ENCODE data around the gene PRRC2C. TPM values are rescaled to one million over a fixed set of nuclear protein-coding genes. Genes with fewer than 3 reads are reported as not detected.

Gene PRRC2C
- polyA plus RNA-seq, 1 donor from 2014 or later, result 42.4 TPM

DNA sequence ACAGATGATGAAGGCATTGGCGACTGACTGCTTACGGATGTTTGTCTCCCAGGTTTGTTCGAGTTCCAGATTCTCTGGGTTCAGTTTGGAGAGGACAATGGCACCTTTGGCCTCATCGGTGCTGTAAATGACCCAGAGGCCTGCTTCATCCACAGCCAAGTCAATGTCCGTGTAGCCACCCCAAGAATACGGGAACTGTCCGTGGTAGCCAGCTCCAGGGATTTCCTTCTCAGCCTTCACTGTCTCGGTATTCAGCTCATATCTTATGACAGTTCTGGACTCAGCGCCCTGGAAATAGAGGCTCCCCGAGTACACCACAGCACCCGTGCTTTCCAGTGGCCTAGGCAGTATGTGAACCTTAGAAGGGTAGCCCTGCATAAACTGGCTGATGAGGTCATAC is 150.8 kb downstream of the PRRC2C start:
- Histone ChIP-seq H3K4me3 (ENCODE audit: low read length) (no peak overlapping the region), H3K9me2 (ENCODE audit: insufficient read depth, low read length) (no peaks in the 10 kb centered on the region), H3K27ac (ENCODE audit: low read length) (no peak overlapping the region), H3K79me2 (replicated peaks; ENCODE audit: insufficient read depth, low read length) (no peaks in the 10 kb centered on the region), H3K9ac (ENCODE audit: low read length) (no peak overlapping the region), H3K36me3 (ENCODE audit: insufficient read depth, low read length) (no peaks in the 10 kb centered on the region), H3K9me3 (ENCODE audit: low read length) (no peaks in the 10 kb centered on the region), H3F3A (ENCODE audit: insufficient read depth, low read length, poor library complexity, severe bottlenecking) (no peaks in the 10 kb centered on the region), H4K20me1 (ENCODE audit: insufficient read depth) (no peaks in the 10 kb centered on the region), H3K27me3 (ENCODE audit: insufficient read depth, low read depth, low read length) (no peaks in the 10 kb centered on the region), H2AFZ (ENCODE audit: low read depth, low read length) (no peak overlapping the region), H3K4me2 (ENCODE audit: low read length) (no peak overlapping the region)
- TF ChIP-seq EZH2 (IDR thresholded peaks at IDR 0.05; ENCODE audit: borderline replicate concordance, insufficient read depth, low read length, poor library complexity, severe bottlenecking) (no peak), MXI1 (conservative IDR thresholded peaks at IDR 0.05; ENCODE audit: poor library complexity, severe bottlenecking) (no peak), CTCF (IDR thresholded peaks at IDR 0.05; ENCODE audit: poor library complexity, severe bottlenecking) (no peak), TAF1 (IDR thresholded peaks at IDR 0.05; ENCODE audit: low read depth) (no peak), POLR2AphosphoS5 (IDR thresholded peaks at IDR 0.05) (no peak), RAD21 (conservative IDR thresholded peaks at IDR 0.05) (no peak), SMC3 (conservative IDR thresholded peaks at IDR 0.05; ENCODE audit: poor library complexity) (no peak), EP300 (conservative IDR thresholded peaks at IDR 0.05; ENCODE audit: poor library complexity, severe bottlenecking) (no peak), REST (IDR thresholded peaks at IDR 0.05; ENCODE audit: borderline replicate concordance) (no peak)

GRCh38 chr1:171637928-171638576 is 152.7 kb downstream of the PRRC2C start:
- H3K79me2 ChIP-seq (replicated peaks; ENCODE audit: insufficient read depth, low read length), result no peaks in the 10 kb centered on the region
- H3K9me2 ChIP-seq (ENCODE audit: insufficient read depth, low read length), result no peaks in the 10 kb centered on the region
- TF ChIP-seq MXI1 (conservative IDR thresholded peaks at IDR 0.05; ENCODE audit: poor library complexity, severe bottlenecking), result no peak
- TF ChIP-seq TAF1 (IDR thresholded peaks at IDR 0.05; ENCODE audit: low read depth), result no peak
- no peak for TF ChIP-seq RAD21 (conservative IDR thresholded peaks at IDR 0.05)
- no peak for TF ChIP-seq CTCF (IDR thresholded peaks at IDR 0.05; ENCODE audit: poor library complexity, severe bottlenecking)
- TF ChIP-seq REST (IDR thresholded peaks at IDR 0.05; ENCODE audit: borderline replicate concordance), result no peak
- TF ChIP-seq SMC3 (conservative IDR thresholded peaks at IDR 0.05; ENCODE audit: poor library complexity), result no peak
- TF ChIP-seq EP300 (conservative IDR thresholded peaks at IDR 0.05; ENCODE audit: poor library complexity, severe bottlenecking), result no peak
- no peak for TF ChIP-seq POLR2AphosphoS5 (IDR thresholded peaks at IDR 0.05)
- TF ChIP-seq EZH2 (IDR thresholded peaks at IDR 0.05; ENCODE audit: borderline replicate concordance, insufficient read depth, low read length, poor library complexity, severe bottlenecking), result no peak
- no peaks in the 10 kb centered on the region for H4K20me1 ChIP-seq (ENCODE audit: insufficient read depth)
- H3K27me3 ChIP-seq (ENCODE audit: insufficient read depth, low read depth, low read length), result no peaks in the 10 kb centered on the region
- H3K4me3 ChIP-seq (ENCODE audit: low read length), result no peak overlapping the region
- H3K9ac ChIP-seq (ENCODE audit: low read length), result no peak overlapping the region
- H3K27ac ChIP-seq (ENCODE audit: low read length), result no peak overlapping the region
- no peaks in the 10 kb centered on the region for H3F3A ChIP-seq (ENCODE audit: insufficient read depth, low read length, poor library complexity, severe bottlenecking)
- H3K36me3 ChIP-seq (ENCODE audit: insufficient read depth, low read length), result no peaks in the 10 kb centered on the region
- H2AFZ ChIP-seq (ENCODE audit: low read depth, low read length), result no peak overlapping the region
- H3K9me3 ChIP-seq (ENCODE audit: low read length), result no peaks in the 10 kb centered on the region
- no peak overlapping the region for H3K4me2 ChIP-seq (ENCODE audit: low read length)
